SK-N-SH treated with all-trans-retinoic acid at 6 μM for 48 hours (cell line): ENCODE results near the gene UST.

Experiments used
- POU6F1 ChIP-seq: fragments of 250-450 bp; sonication (Bioruptor Pico); IDR thresholded peaks from 2 replicates; pipeline ENCODE4 v1.8.0; 2021; ENCODE audit warnings: low read depth, mild to moderate bottlenecking, moderate library complexity, borderline replicate concordance
- RARB ChIP-seq: fragments of 250-450 bp; sonication (Bioruptor Pico); IDR thresholded peaks from 2 replicates; pipeline ENCODE4 v1.8.0; 2021; ENCODE audit warnings: mild to moderate bottlenecking, moderate library complexity
- SNAI2 ChIP-seq: fragments of 250-450 bp; sonication (Bioruptor Pico); IDR thresholded peaks from 2 replicates; pipeline ENCODE4 v1.5.0; 2020; ENCODE audit warnings: mild to moderate bottlenecking, moderate library complexity
- ZFP30 ChIP-seq: fragments of 450-650 bp; formaldehyde crosslinking; IDR thresholded peaks from 2 replicates; pipeline ENCODE4 v1.5.0; 2022; ENCODE audit warnings: mild to moderate bottlenecking, moderate library complexity

DNA sequence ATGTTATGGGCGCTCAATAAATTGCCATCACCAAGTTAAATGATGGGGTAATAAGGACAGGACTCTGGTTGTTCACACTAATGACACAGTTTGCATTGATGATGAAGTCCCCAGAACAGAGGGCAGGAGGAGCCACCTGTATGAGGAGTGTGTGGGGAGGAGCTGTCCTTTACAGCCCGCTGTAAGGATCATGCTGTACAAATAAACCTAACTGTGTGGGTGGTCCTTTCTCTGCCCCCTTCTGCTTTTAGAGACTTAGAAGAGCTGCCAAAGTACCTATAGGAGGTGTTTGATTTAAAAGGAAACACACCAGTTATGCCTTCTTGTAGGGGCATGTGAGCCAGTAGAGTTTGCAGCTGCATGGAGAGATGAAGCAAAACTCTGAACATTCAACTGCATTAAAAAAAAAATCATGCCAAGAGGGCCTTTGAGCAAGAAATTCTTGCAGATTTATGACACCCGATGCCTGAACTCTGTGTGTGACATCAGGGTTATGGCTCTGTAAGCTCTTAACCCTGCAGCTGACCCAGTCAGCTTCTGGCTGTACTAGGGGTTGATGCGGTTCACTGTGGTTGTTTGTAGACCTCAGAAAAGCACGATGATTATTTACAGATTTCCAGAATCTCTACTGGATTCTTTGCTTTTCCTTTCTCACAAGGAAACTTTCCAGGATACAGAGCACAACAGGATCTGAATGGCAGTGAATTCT lies 67.4 kb downstream of the UST start:
- no peak for TF ChIP-seq SNAI2 (CRISPR knock-in tag)
- no peak for TF ChIP-seq POU6F1
- TF ChIP-seq RARB (CRISPR knock-in tag) = no peak
- no peak for TF ChIP-seq ZFP30 (CRISPR knock-in tag)
